Psoas muscle (tissue), 8 donors: ENCODE data around the gene ZYG11B. TPM values are rescaled to one million over a fixed set of nuclear protein-coding genes. Genes with fewer than 3 reads are reported as not detected.

Experiments used
- ATAC-seq, 4 donors: fragments of 200-7000 bp; cut with Tn5 transposase; one replicate each; pipeline ENCODE4 v1.9.1; 2020; ENCODE audit warnings: moderate library complexity in 3 of 4, mild to moderate bottlenecking in 2 of 4
- DNase-seq, 2 donors: peaks; one replicate each; pipeline ENCODE4 v3.0.0-alpha.2; 2020
- H3K27ac ChIP-seq: fragments of 200-600 bp; one replicate; pipeline ENCODE4 v1.8.0; 2022
- H3K27me3 ChIP-seq, 3 donors: fragments of 200-600 bp in 1 of 3; one replicate each; pipeline versions ENCODE4 v1.6.1 to v1.8.0; 2013 to 2022; ENCODE audit warnings: low read length in 2 of 3, mild to moderate bottlenecking in 2 of 3, moderate library complexity in 1 of 3; ENCODE audit not compliant: insufficient read depth in 3 of 3
- H3K36me3 ChIP-seq, 2 donors: fragments of 200-600 bp in 1 of 2; one replicate each; pipeline versions ENCODE4 v1.6.1 to v1.8.0; 2013 to 2022; ENCODE audit warnings: low read depth in 1 of 2, mild to moderate bottlenecking in 1 of 2, moderate library complexity in 1 of 2; ENCODE audit not compliant: insufficient read depth in 1 of 2
- H3K4me1 ChIP-seq: fragments of 200-600 bp; one replicate; pipeline ENCODE4 v1.8.0; 2022
- H3K4me3 ChIP-seq: fragments of 200-600 bp; one replicate; pipeline ENCODE4 v1.8.0; 2022; ENCODE audit warnings: mild to moderate bottlenecking
- H3K9me3 ChIP-seq: fragments of 200-600 bp; one replicate; pipeline ENCODE4 v1.8.0; 2022
- CTCF ChIP-seq: fragments of 200-600 bp; IDR thresholded peaks from one replicate; pipeline ENCODE4 v1.8.0; 2022; ENCODE audit warnings: antibody characterized with exemption
- WGBS, 3 donors: extraction: QIAGEN DNeasy Blood & Tissue Kit; methylation state at CpG; one replicate each; pipeline versions ENCODE4 v1.1.6 to v1.1.7; 2013; 5-methylcytosine and 5-hydroxymethylcytosine counted together
- intact Hi-C, 2 donors: fragments of 100-400 bp; cut with DNase I; formaldehyde crosslinking; loops; one replicate each; pipeline versions ENCODE4 v1.11.0 to v1.14.2; 2022
- polyA plus RNA-seq, 3 donors: library from polyadenylated mRNA; stranded (reverse); fragments of 200-250 nt; gene quantifications; one replicate each; pipeline ENCODE4 v1.2.3, GENCODE V29; 2013
- total RNA-seq, 4 donors: library from RNA; stranded (reverse); fragmentation: NEBNext Ultra II Directional in 2 of 4; extraction: Animal tissue kit (Norgen Biotek cat#: 25700) in 2 of 4; gene quantifications; one replicate each; pipeline versions ENCODE4 v1.2.1 to v1.2.4, GENCODE V29; 2021 to 2023
- donor health status: healthy with polysubstance abuse.
- donor health status: DM: no; HTN: no; CAD: no; lungs with moderate emphysema.
- donor health status: Bipolar disorder and iron deficiency.
- donor health status: healthy.
- donor health status: DM: yes; HTN: yes; CAD: no.
- donor health status: DM: no; HTN: no; CAD: no.
- donor health status: DM: no; HTN: no; CAD: no.
- donor health status: DM: yes; HTN: yes; CAD: no.

ZYG11B gene
- total and polyA plus RNA-seq, 7 donors: 11.4 to 152 (median 82.8) TPM

- 85 to 89% (median 85%) methylated on average over 5 of the region's 5 CpGs for WGBS, 3 donors
- ATAC-seq: no peak
- intact Hi-C loops: loop anchor here in 1 of 2 donors (10.0 kb wide), 1 partner anchor 76 kb away; the partner anchor contains the start of genes ECHDC2 and SCP2
Measured at GRCh38 chr1:52848423-52848822, 122.2 kb downstream of the ZYG11B start.

GRCh38 chr1:52850951-52851350 lies 124.7 kb downstream of the ZYG11B start:
- WGBS, 3 donors: 85 to 88% (median 87%) methylated on average over 4 of the region's 4 CpGs

More at GRCh38 chr1:52848423-52848822, 122.2 kb downstream of the ZYG11B start:
- Histone ChIP-seq H3K27me3 (peaks cover 0 to 23% (median 5%) of the 10 kb centered on the region in 3 donors), H3K36me3 (no peaks in the 10 kb centered on the region), H3K9me3 (no peaks in the 10 kb centered on the region), H3K4me3 (no peak overlapping the region), H3K4me1 (no peaks in the 10 kb centered on the region), H3K27ac (no peak overlapping the region)
- DNase-seq: no peak
- TF ChIP-seq CTCF: no peak

GRCh38 chr1:52852854-52853253 lies 126.6 kb downstream of the ZYG11B start:
- WGBS, 3 donors: 77 to 84% (median 81%) methylated on average over 2 of the region's 2 CpGs
- no peak for TF ChIP-seq CTCF
- Histone ChIP-seq H3K9me3 (no peaks in the 10 kb centered on the region), H3K27ac (no peak overlapping the region), H3K4me1 (peaks cover 7% of the 10 kb centered on the region), H3K27me3 (no peaks in the 10 kb centered on the region), H3K36me3 (no peaks in the 10 kb centered on the region), H3K4me3 (no peak overlapping the region)
- ATAC-seq (no peak), DNase-seq (no peak)
- intact Hi-C loops: no loop called here

More at GRCh38 chr1:52850951-52851350, 124.7 kb downstream of the ZYG11B start:
- TF ChIP-seq CTCF: no peak
- no peak for DNase-seq
- Histone ChIP-seq H3K36me3 (no peaks in the 10 kb centered on the region), H3K4me3 (no peak overlapping the region), H3K27ac (no peak overlapping the region), H3K4me1 (no peaks in the 10 kb centered on the region), H3K27me3 (no peaks in the 10 kb centered on the region), H3K9me3 (no peaks in the 10 kb centered on the region)
- ATAC-seq: no peak
- intact Hi-C loops: no loop called here

GRCh38 chr1:52855584-52855983 lies 129.3 kb downstream of the ZYG11B start:
- intact Hi-C loops: no loop called here

More at GRCh38 chr1:52855584-52855983, 129.3 kb downstream of the ZYG11B start:
- Histone ChIP-seq H3K27me3 (no peaks in the 10 kb centered on the region), H3K36me3 (no peaks in the 10 kb centered on the region), H3K4me1 (peaks cover 7% of the 10 kb centered on the region), H3K4me3 (no peak overlapping the region), H3K27ac (no peak overlapping the region), H3K9me3 (no peaks in the 10 kb centered on the region)
- TF ChIP-seq CTCF: no peak
- 92 to 98% (median 94%) methylated on average over 4 of the region's 4 CpGs for WGBS, 3 donors
- no peak for DNase-seq
- no peak for ATAC-seq
